Keratinocyte (primary cell): ENCODE data around the gene LHFPL4.

Experiments
- CTCF ChIP-seq, 3 experiments: IDR thresholded peaks in 1 of 3; conservative IDR thresholded peaks in 1 of 3; optimal IDR thresholded peaks in 1 of 3; 2 replicates in 2 of 3; 3 replicates in 1 of 3; pipeline versions ENCODE3 to v1.5.1; 2011; ENCODE audit warnings: low read length in 3 of 3, mild to moderate bottlenecking in 3 of 3, moderate library complexity in 2 of 3, control low read depth in 1 of 3, inconsistent platforms in 1 of 3; ENCODE audit not compliant: insufficient read depth in 2 of 3; ENCODE audit errors: extremely low read depth in 1 of 3
- EZH2 ChIP-seq: IDR thresholded peaks from one replicate; pipeline ENCODE4 v1.6.1; 2012; ENCODE audit warnings: inconsistent platforms, mild to moderate bottlenecking, low read length, moderate library complexity

DNA sequence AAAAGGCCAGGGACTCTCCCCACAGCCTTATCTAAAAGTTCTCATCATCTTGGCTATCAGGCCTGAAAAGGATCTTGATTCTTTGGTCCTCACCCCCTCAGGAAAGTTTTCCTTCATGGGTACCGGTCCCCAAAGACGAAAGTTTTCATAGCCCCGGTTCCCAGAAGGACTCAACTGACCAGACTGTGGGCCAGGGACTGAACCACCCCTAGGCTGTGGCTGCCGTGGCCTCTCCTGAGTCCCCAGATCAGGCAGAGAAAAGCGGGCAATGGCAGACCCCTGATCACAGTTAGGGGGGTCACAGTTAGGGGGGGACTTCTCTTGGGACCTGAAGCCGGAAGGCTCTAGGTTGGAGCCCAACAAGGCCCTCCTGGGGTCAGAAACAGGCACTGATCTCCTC is 54.8 kb downstream of the LHFPL4 start:
- TF ChIP-seq EZH2 (no peak), CTCF (optimal IDR thresholded peaks at IDR 0.05 in 1 of 3, IDR thresholded peaks at IDR 0.05 in 1 of 3, conservative IDR thresholded peaks at IDR 0.05 in 1 of 3; ENCODE audit: extremely low read depth in 1 of 3, insufficient read depth in 2 of 3, low read length in 3 of 3) (no peak)
